K562 (cell line): Measurements from ENCODE around the gene BRF1. TPM values are rescaled to one million over a fixed set of nuclear protein-coding genes. Genes with fewer than 3 reads are reported as not detected.

ENCODE experiments used
- ATAC-seq: fragments of 200-7000 bp; cut with Tn5 transposase; 3 replicates; pipeline ENCODE4 v1.9.1; 2020; ENCODE audit warnings: moderate library complexity
- BruUV-seq: library from RNA; stranded (reverse); fragments of 400-500 nt; replicated peaks from 2 replicates; lab custom pipeline; 2021; lab: Mats Ljungman, UMichigan
- CTCF ChIA-PET: fragments of 300-600 bp; formaldehyde crosslinking; extraction: SDS; loops from one replicate; lab custom pipeline; 2021; ENCODE audit warnings: low intra/inter-chr PET ratio; lab: Yijun Ruan, JAX
- POLR2A ChIA-PET: fragments of 300-600, 350-650 bp; sonication (Branson Sonifier 250); formaldehyde crosslinking; extraction: SDS; loops from one replicate; lab custom pipeline; 2021; ENCODE audit warnings: antibody characterized with exemption, inconsistent platforms; lab: Yijun Ruan, JAX
- DNase-seq, 4 experiments: peaks; one replicate each; pipeline versions ENCODE4 v3.0.0 to v3.0.0-alpha.2; 2011 to 2018; ENCODE audit warnings: low spot score in 3 of 4, mixed read lengths in 3 of 4; ENCODE audit errors: extremely low read depth in 1 of 4
- FAIRE-seq: peaks from 2 replicates; lab custom pipeline; 2011; peaks lifted over from hg19 to GRCh38; lab: Jason Lieb, UNC
- H2AFZ ChIP-seq: 2 replicates; pipeline ENCODE4 v1.6.0; 2011; ENCODE audit warnings: low read depth, low read length, control low read depth, inconsistent platforms
- H3K27ac ChIP-seq: fragments of 200-600 bp; 3 replicates; pipeline ENCODE4 v1.8.0; 2011; ENCODE audit warnings: low read depth, mild to moderate bottlenecking, control low read depth, inconsistent platforms, low read length, moderate library complexity, mixed read lengths; ENCODE audit errors: extremely low read depth
- H3K27me3 ChIP-seq, 2 experiments: fragments of 300-600 bp in 1 of 2; 2 replicates in 1 of 2; 3 replicates in 1 of 2; pipeline versions ENCODE4 v1.6.0 to v1.8.0; 2011; ENCODE audit warnings: inconsistent platforms in 2 of 2, low read length in 2 of 2, mild to moderate bottlenecking in 1 of 2, mixed read lengths in 1 of 2, moderate library complexity in 1 of 2; ENCODE audit not compliant: control insufficient read depth in 2 of 2, insufficient read depth in 2 of 2
- H3K36me3 ChIP-seq: fragments of 300-600 bp; 3 replicates; pipeline ENCODE4 v1.8.0; 2011; ENCODE audit warnings: mild to moderate bottlenecking, low read length, inconsistent platforms; ENCODE audit not compliant: control insufficient read depth, insufficient read depth
- H3K4me1 ChIP-seq, 2 experiments: fragments of 200-600 bp in 1 of 2; replicated peaks in 1 of 2; 2 replicates in 1 of 2; 3 replicates in 1 of 2; pipeline versions ENCODE4 v1.5.1 to v1.8.0; 2011; ENCODE audit warnings: inconsistent platforms in 2 of 2, low read length in 2 of 2, mild to moderate bottlenecking in 1 of 2, mixed read lengths in 1 of 2, moderate library complexity in 1 of 2; ENCODE audit not compliant: control insufficient read depth in 2 of 2, insufficient read depth in 2 of 2
- H3K4me2 ChIP-seq: 2 replicates; pipeline ENCODE4 v1.6.1; 2011; ENCODE audit warnings: low read length, control low read depth, inconsistent platforms, mixed read lengths; ENCODE audit not compliant: insufficient read depth
- H3K4me3 ChIP-seq: fragments of 200-600 bp; sonication (generic), shearing (Covaris generic); 2 replicates; pipeline ENCODE4 v1.5.1; 2016; ENCODE audit warnings: control low read depth, inconsistent platforms
- H3K79me2 ChIP-seq: fragments of 200-600 bp; 3 replicates; pipeline ENCODE4 v1.8.0; 2011; ENCODE audit warnings: low read length, inconsistent platforms; ENCODE audit not compliant: control insufficient read depth, insufficient read depth
- H3K9ac ChIP-seq, 2 experiments: 2 replicates each; pipeline versions ENCODE4 v1.6.0 to v1.6.1; 2011; ENCODE audit warnings: low read depth in 2 of 2, low read length in 2 of 2, control low read depth in 1 of 2, inconsistent platforms in 1 of 2, mild to moderate bottlenecking in 1 of 2, mixed read lengths in 1 of 2; ENCODE audit not compliant: insufficient read depth in 1 of 2
- H3K9me1 ChIP-seq: one replicate; pipeline ENCODE4 v1.6.0; 2011; ENCODE audit warnings: inconsistent platforms, mild to moderate bottlenecking, low read length, moderate library complexity; ENCODE audit not compliant: control insufficient read depth, insufficient read depth
- H3K9me3 ChIP-seq: replicated peaks from 2 replicates; pipeline ENCODE4 v1.5.1; 2011; ENCODE audit warnings: low read depth, low read length, inconsistent platforms; ENCODE audit not compliant: control insufficient read depth, insufficient read depth
- H4K20me1 ChIP-seq: replicated peaks from 2 replicates; pipeline ENCODE4 v1.6.1; 2011; ENCODE audit warnings: low read length, inconsistent platforms, mixed read lengths; ENCODE audit not compliant: control insufficient read depth, insufficient read depth
- BACH1 ChIP-seq: fragments of 200-800 bp; sonication (Bioruptor generic); IDR thresholded peaks from 2 replicates; pipeline ENCODE4 v1.6.1; 2016; ENCODE audit warnings: missing genetic modification characterization, missing compliant biosample characterization
- ETS1 ChIP-seq: conservative IDR thresholded peaks from 2 replicates; pipeline ENCODE4 v1.6.1; 2011; ENCODE audit warnings: low read depth, mild to moderate bottlenecking, low read length; ENCODE audit not compliant: control insufficient read depth
- IRF2 ChIP-seq: sonication (generic); formaldehyde crosslinking; IDR thresholded peaks from 2 replicates; pipeline ENCODE4 v1.8.1; 2022; ENCODE audit warnings: mild to moderate bottlenecking, missing genetic modification reagents
- NCOA6 ChIP-seq: fragments of 450-650 bp; IDR thresholded peaks from 2 replicates; pipeline ENCODE4 v1.6.1; 2017; ENCODE audit warnings: mild to moderate bottlenecking
- NCOR1 ChIP-seq: fragments of 450-650 bp; IDR thresholded peaks from 2 replicates; pipeline ENCODE4 v1.6.1; 2016; ENCODE audit warnings: mild to moderate bottlenecking, moderate library complexity
- STAT6 ChIP-seq: sonication (generic); formaldehyde crosslinking; IDR thresholded peaks from 2 replicates; pipeline ENCODE4 v1.8.1; 2023; ENCODE audit warnings: mild to moderate bottlenecking, missing genetic modification reagents
- ZC3H11A ChIP-seq: IDR thresholded peaks from 2 replicates; pipeline ENCODE4 v1.6.1; 2012; ENCODE audit warnings: low read depth, low read length, improper control_type of control experiment
- ZNF121 ChIP-seq: sonication (generic); formaldehyde crosslinking; conservative IDR thresholded peaks from 2 replicates; pipeline ENCODE4 v1.8.0; 2022; ENCODE audit warnings: missing genetic modification reagents
- ZNF253 ChIP-seq: fragments of 250-450 bp; sonication (Bioruptor Pico); conservative IDR thresholded peaks from 2 replicates; pipeline ENCODE4 v1.6.1; 2021; ENCODE audit warnings: mild to moderate bottlenecking
- ZNF282 ChIP-seq: sonication (generic); formaldehyde crosslinking; IDR thresholded peaks from 2 replicates; pipeline ENCODE4 v1.8.1; 2023; ENCODE audit warnings: missing genetic modification reagents
- ZNF41 ChIP-seq: fragments of 250-450 bp; sonication (Bioruptor Pico); conservative IDR thresholded peaks from 2 replicates; pipeline ENCODE4 v1.4.0; 2020; ENCODE audit warnings: mild to moderate bottlenecking
- whole genome bisulfite sequencing: fragments of 100-300 bp; shearing (Covaris generic); methylation state at CpG from one replicate; pipeline ENCODE4 v1.1.6; 2016; ENCODE audit warnings: low coverage, mixed read lengths; ENCODE audit not compliant: insufficient coverage; ENCODE audit errors: missing lambda C conversion rate; 5-methylcytosine and 5-hydroxymethylcytosine counted together
- in situ Hi-C: fragments of 300-500 bp; cut with MboI; formaldehyde crosslinking; loops from 4 replicates; pipeline ENCODE4 v1.15.0; 2018; ENCODE audit warnings: inconsistent platforms, mixed read lengths
- intact Hi-C: fragments of 100-400 bp; cut with micrococcal nuclease; formaldehyde crosslinking; loops from 2 replicates; pipeline ENCODE4 v1.14.2; 2022
- polyA plus RNA-seq, 8 experiments: library from polyadenylated mRNA; depleted of rRNA in 4 of 8; stranded (reverse) in 5 of 8; unstranded in 3 of 8; fragments of >200 nt; fragmentation: Nextera tagmentation in 2 of 8; fragmentation: Illumina TruSeq in 1 of 8; extraction: Ambion mirVana in 2 of 8; extraction: Trizol in 1 of 8; gene quantifications; 2 replicates each; pipeline versions ENCODE4 v1.2.1 to v1.2.3, GENCODE V29; 2011 to 2014; ENCODE audit warnings: inconsistent platforms in 1 of 8, missing spikeins in 1 of 8
- total RNA-seq, 7 experiments: library from RNA; depleted of rRNA in 6 of 7; stranded (reverse); fragments of >200 nt in 6 of 7; fragmentation: Illumina TruSeq in 2 of 7; extraction: Trizol in 2 of 7; gene quantifications; 2 replicates each; pipeline versions ENCODE4 v1.2.1 to v1.2.3, GENCODE V29; 2011 to 2021; ENCODE audit warnings: low replicate concordance in 1 of 7

BRF1 gene
- total and polyA plus RNA-seq, 9 of the 15 experiments (the other 6 are each of a cell fraction or from before 2014, with no cell fraction given): 0.14 to 24.6 (median 8.2) TPM

- H4K20me1 ChIP-seq: no peaks in the 10 kb centered on the region
- no peak overlapping the region for H3K4me3 ChIP-seq
- H3K9me1 ChIP-seq: no peaks in the 10 kb centered on the region
- no peak overlapping the region for H3K27ac ChIP-seq
- peaks cover 4 to 18% of the 10 kb centered on the region in 2 experiments; a peak in 4 of 5 replicates for H3K4me1 ChIP-seq
- H2AFZ ChIP-seq: no peak overlapping the region
- peak overlapping the region in 1 of 2 experiments; percentile 10; a peak in 1 of 4 replicates for H3K9ac ChIP-seq
- TF ChIP-seq BACH1 (tag): no peak
- no peak for TF ChIP-seq IRF2 (CRISPR knock-in tag)
- TF ChIP-seq NCOA6: no peak
- POLR2A ChIA-PET: interaction anchor here (0.6 to 1.0 kb wide), 2 partner anchors 16 to 18 kb away, joined by 3 to 4 read pairs; no protein-coding TSS in a partner anchor
- WGBS: 31% methylated on average over 4 of the region's 4 CpGs
- H3K9me3 ChIP-seq: peaks cover 2% of the 10 kb centered on the region; the same call in 1 of the 2 replicates
- intact Hi-C loops (no loop called here), in situ Hi-C loops (no loop called here)
- no peak for ATAC-seq
- H3K79me2 ChIP-seq: no peaks in the 10 kb centered on the region
- CTCF ChIA-PET: no interaction called here
- FAIRE-seq: no peak
- no peak overlapping the region for H3K4me2 ChIP-seq
- DNase-seq: no peak
- H3K36me3 ChIP-seq: no peaks in the 10 kb centered on the region
- no TSS peak for BruUV-seq
- H3K27me3 ChIP-seq: no peaks in the 10 kb centered on the region
Observed at GRCh38 chr14:105307052-105307727, 6.4 kb upstream of the BRF1 start.

- ChIA-PET POLR2A (interaction anchor here (0.9 kb wide), 1 partner anchor 17 kb away, joined by 3 read pairs; no protein-coding TSS in a partner anchor), CTCF (no interaction called here)
- H4K20me1 ChIP-seq: no peaks in the 10 kb centered on the region
- no peak for ATAC-seq
- WGBS: 49% methylated on average over 4 of the region's 9 CpGs
- BruUV-seq: no TSS peak
- peaks cover 2% of the 10 kb centered on the region; the same call in 1 of the 2 replicates for H3K9me3 ChIP-seq
- FAIRE-seq: no peak
- no peak overlapping the region for H3K27ac ChIP-seq
- in situ Hi-C loops: no loop called here
- no peaks in the 10 kb centered on the region for H3K27me3 ChIP-seq
- H3K4me1 ChIP-seq: peaks cover 4 to 19% of the 10 kb centered on the region in 2 experiments; a peak in 4 of 5 replicates
- intact Hi-C loops: no loop called here
- no peaks in the 10 kb centered on the region for H3K79me2 ChIP-seq
- H2AFZ ChIP-seq: no peak overlapping the region
- H3K4me3 ChIP-seq: no peak overlapping the region
- DNase-seq: no peak
- no peaks in the 10 kb centered on the region for H3K9me1 ChIP-seq
- H3K36me3 ChIP-seq: no peaks in the 10 kb centered on the region
- peak overlapping the region in 1 of 2 experiments; percentile 78; a peak in 2 of 4 replicates for H3K9ac ChIP-seq
- H3K4me2 ChIP-seq: no peak overlapping the region
- TF ChIP-seq ZNF282 (CRISPR knock-in tag): no peak
- no peak for TF ChIP-seq ZNF41 (CRISPR knock-in tag)
- no peak for TF ChIP-seq ZNF253
- no peak for TF ChIP-seq NCOR1
- TF ChIP-seq ZNF121: no peak
- no peak for TF ChIP-seq ETS1
- no peak for TF ChIP-seq STAT6
- no peak for TF ChIP-seq ZC3H11A
Observed at GRCh38 chr14:105305791-105306190, 5.0 kb upstream of the BRF1 start.
